ENCODE measurements around the gene GADD45A.
A peak's percentile ranks its signal among the peaks of the same experiment; 100 is the strongest.
"Not testable (repeated sequence)": the region's sequence is repeated elsewhere in the genome, so short reads cannot be mapped to it uniquely, and the experiment has no call there.

GADD45A gene

DNA sequence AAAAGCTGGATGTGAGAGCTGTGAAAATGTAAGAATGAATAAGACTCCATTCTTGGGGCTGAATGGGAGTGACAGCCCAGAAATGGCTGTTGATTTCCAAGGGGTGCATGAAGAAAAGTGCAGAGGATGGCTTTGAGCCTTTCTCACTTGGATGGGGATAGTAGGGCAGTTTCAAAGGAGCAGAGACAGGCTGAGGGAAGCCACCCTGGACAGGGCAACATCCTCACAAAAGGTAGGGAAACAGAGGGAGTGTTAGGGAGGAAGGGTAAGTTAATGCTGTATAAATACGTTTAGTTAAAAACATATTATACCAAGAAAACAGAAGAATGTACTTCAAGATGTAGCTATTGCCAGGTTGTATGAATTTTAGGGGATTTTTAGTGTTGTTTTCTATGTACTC is 38.1 kb downstream of the GADD45A start:
- DNase-seq, result no peak

DNA sequence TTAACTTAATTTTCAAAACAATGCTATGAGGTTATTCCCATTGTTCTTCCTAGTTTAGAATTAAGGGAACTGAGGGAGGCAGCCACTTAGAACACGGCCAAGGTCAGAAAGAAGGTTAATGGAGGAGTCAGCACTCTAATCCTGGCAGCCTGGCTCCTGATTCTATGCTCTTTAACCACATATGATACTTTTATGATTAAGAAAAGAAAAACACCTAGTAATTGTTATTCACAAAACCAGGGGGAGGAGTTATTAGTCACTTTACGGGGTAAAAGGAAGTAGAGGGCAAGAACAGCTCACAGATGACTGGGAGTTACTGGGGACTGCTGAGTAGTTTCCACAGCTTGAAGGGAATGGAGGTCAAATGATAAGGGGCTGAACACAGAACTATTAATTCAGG is 38.6 kb downstream of the GADD45A start:
- DNase-seq, result no peak

DNA sequence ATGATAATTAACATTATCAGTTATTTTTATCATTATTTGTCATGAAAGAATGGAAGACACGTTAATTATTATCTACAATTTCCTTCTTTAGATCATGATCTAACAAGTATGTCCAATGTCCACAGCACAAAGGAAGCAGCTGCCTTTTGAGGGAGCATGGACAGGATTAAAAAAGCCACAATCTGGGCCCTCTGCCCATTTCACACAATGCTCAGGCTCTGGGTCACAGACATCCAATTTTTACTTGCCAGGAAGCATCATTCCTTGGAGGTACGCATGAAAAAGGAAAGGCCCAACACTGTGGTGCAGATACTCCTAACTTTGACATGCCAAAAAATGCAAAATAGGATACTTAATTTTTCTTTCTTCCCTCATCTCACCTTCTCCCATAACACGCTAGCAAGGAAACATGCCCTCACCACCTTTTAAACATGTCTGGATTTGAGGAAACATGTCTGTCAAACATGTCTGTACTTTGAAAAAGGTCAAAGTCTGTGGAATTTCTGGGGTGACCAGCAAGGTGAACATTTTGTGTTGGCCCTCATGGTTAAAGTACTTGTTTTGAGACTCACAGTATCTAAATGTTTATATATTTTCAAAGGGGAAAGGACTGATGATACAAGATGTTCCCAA is 40.0 kb downstream of the GADD45A start:
- no peak for DNase-seq

DNA sequence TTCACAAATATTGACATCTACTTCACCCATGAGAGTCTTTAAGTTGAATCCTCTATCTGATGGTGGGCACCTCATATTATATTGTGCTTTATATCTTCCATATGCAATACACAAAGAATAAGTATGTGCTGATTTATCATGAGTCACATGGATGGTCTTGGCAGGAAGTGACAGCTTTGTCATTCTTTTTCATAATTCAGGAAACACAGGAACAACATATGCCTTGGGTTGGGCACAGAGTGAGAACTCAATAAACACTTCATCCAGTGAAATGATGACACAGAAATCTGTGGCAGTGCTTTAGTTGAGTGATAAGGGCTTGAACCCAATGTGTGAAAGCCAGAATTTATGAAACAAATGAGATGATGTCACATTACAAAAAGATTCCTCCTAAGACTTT is 41.2 kb downstream of the GADD45A start:
- no peak for DNase-seq

DNA sequence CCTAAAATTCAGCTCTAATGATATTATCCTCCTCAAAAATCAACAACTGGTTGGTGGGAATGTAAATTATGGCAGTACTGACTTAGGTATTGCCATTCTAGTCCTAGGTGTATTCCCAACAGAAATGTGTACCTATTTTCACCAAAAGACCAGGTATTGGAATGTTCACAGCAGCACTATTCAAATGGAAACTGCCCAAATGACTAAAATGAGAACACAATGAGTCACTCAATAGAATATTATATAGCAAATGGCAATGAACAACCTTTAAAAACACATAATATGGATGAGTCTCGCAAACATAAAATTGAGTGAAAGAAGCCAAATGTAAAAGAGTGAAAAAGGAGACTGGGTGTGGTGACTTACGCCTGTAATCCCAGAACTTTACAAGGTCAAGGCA is 44.9 kb downstream of the GADD45A start:
- DNase-seq, result no peak

DNA sequence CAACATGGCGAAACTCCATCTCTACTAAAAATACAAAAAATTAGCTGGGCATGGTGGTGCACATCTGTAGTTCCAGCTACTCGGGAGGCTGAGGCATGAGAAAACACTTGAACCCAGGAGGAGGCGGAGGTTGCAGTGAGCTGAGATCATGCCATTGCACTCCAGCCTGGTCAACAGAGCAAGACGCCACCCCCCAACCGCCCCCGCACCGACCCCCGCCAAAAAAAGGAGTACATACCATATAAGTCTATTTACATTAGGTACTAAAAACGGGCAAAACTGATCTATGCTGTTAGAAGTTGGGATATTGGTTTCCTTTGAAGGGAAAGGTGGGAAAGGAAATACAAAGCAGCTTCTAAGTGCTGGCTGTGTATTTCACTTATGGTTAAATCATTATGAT is 45.3 kb downstream of the GADD45A start:
- DNase-seq, result not testable (repeated sequence)

DNA sequence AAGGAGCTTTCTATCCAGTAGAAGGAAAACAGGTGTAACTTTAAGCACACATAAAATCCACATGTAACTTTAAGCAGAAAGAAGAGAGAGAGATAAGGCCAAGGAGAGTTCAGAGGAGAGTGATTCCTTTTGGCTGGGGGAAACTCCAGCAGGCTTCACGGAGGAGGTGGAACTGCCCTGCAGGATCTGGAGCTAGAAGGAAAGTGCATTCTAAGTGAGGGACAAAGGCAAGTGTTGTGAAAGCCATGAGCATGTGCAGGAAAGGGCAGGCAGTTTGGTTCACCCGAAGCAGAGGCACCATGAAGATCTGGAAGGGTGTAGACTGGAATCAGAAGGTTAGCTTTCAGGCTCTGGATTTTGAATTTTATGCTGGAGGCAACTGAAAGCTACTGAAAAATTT is 46.3 kb downstream of the GADD45A start:
- DNase-seq, result no peak

DNA sequence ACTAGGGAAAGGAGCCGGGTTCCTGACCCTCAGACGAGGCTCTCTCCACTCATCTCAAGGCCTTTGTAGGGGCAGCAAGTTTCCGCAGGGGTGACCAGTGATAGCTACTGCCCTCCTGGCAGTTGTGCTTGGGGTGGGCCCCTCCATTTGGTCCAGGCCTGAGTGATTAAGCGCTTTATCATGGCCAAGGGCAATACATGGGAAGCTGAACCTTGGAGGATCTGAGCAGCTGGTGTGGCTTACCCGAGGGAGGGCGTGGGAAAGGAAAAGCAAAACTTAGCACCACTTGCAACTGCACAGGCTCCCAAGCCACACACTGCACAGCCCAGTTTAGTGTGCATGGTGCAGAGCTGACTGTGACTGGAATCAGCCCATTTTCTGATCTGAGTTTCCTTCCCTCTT is 47.8 kb downstream of the GADD45A start:
- no peak for DNase-seq

DNA sequence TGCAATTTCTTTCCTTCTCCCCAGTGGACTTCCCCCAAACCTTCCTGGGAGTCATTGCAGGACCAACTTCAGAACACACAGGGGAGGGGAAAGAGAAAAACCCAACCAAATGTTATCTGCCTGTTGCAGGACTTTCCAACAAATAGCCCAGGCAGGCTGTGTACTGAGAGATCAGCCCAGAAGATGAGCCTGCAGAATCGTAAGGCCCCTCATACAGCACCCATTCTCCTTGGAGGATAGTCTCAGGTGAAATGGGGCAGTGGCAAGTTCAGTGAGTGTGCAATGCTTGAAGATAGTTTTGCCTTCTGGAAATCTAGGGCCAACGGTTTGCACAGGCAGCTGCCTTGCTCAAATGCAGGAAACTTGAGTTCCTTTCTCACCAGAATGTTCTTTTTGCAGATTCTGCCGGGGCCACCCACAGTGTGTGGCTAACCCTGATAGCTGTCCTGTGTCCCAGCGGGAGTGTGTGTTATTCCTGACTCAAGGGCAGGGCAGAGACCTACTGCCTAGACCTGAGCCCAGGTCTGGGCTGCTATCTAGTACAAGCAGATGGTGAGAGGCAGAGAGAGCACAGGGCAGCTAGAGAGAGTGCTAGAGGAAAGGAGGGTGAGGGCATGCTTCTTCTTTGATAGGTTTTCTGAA is 48.8 kb downstream of the GADD45A start:
- DNase-seq, result no peak

DNA sequence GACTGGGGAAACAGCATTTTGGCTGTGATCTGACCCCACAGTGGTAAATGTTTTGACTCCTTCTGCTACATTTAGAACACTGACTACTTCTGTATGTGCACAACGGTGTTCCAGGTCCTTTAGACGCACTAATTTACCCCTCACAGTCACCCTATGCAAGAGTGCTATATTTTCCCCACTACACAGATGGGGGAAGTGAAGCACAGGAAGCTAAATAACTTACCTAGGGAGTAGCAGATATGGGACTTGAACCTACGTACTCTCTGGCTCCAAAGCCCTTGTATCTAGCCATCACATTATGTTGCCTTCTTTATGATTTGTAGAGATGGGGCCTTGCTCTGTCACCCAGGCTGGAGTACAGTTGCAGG is 49.3 kb downstream of the GADD45A start:
- DNase-seq, result no peak

DNA sequence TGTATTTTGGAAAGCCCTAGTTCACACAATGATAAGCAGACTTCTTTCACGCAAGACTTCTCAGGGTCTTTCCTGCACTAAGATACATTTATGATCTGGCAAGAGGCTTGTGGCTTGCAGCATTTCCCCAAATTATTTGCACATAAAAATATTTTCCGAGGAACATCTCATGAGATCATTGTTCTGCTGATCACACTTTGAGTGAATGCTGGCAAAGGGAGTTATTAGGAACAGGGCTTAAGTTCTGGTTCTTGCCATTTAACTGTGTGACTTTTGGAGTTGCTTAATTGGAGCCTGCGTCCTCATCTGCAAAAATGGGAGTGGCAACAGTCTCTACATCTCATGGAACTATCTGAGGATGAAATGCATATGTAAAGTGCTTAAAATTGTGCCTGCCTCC is 50.2 kb downstream of the GADD45A start:
- no peak for DNase-seq

DNA sequence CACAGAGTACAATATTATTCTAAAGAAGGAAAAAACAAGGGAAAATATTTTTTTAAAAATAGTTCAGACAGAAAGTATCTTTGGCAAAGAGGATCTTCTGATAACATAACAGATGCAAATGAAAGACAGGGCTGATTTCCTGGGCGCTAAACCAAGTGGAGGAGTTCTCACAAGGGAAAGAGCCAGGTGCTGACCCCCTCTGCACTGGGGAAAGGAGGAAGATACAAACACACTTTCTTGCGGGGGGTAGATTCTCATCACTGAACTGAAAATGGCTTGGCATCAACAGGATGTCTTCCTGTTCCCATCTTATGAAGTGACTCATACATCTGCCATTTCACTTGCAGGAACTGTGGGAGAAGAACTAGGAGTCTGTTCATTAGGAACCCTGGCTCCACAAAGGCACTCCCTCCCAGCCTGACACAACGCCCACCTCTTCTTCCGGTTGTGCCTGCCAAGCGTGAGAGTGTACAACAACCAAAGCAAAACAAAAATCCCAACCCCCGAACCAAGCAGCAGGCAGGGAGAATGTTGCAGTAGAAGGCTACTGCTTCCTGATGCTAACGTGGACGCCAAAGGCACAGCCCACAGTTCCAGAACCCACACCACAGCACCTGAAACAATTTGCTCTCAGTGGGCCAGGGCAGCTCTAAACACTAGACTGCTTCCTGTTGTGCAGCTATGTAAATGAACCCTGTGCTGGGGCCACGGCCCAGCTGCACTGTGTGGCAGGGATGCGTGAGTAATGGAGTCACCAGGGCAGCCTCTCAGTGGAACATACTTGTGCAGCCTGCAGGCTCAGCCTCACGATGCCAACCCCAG is 51.0 kb downstream of the GADD45A start:
- peak; percentile 13 for DNase-seq

DNA sequence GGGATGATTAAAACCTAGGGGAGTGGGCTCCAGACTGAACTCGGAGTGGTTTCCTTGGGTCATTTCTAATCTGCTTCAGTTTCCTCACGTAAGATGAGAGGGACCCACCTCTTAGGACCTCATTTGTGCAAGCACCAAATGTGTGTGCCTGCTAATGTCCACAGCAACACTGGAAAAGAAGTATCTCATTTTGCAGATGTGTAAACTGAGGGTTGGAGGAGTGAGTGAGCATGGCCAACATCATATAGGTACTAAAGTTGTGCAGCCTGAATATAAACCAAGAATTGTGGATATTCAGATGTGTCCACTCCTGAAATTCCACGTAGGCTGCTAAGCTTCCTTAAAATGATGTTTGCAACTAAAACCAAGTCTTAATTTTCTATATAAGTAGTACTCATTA is 51.7 kb downstream of the GADD45A start:
- DNase-seq, result no peak

DNA sequence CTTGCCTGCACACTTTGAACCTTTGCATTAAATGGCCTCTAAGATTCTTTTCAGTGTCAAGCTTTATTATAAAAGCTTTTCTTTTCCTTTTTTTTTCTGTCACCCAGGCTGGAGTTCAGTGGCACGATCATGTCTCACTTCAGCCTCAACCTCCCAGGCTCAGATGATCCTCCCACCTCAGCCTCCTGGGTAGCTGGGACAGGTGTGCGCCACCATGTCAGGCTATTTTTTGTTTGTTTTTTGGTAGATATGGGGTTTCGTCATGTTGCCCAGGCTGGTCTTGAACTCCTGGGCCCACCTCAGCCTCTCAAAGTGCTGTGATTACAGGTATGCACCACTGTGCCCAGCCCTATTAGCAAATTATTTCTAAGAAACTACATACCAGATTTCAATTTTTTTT is 52.9 kb downstream of the GADD45A start:
- DNase-seq, result no peak

Data from activated CD4-positive, alpha-beta T cell treated with anti-CD3 and anti-CD28 coated beads, Interleukin-2, amount 50 U/mL, for 1 hour (primary cell).